ENCODE results near the gene ADAM30.

- TF ChIP-seq CTCF (conservative IDR thresholded peaks at IDR 0.05; ENCODE audit: low read length) = no peak
- TF ChIP-seq EZH2phosphoT487 (IDR thresholded peaks at IDR 0.05; ENCODE audit: borderline replicate concordance, low read depth, low read length) = no peak
These were observed 24.4 kb downstream of the ADAM30 start for GRCh38 chr1:119871881-119872280.
